ENCODE results near the gene NHLRC3.
A peak's percentile ranks its signal among the peaks of the same experiment; 100 is the strongest.
"Not testable (repeated sequence)": the region's sequence is repeated elsewhere in the genome, so short reads cannot be mapped to it uniquely, and the experiment has no call there.

NHLRC3 gene

DNA sequence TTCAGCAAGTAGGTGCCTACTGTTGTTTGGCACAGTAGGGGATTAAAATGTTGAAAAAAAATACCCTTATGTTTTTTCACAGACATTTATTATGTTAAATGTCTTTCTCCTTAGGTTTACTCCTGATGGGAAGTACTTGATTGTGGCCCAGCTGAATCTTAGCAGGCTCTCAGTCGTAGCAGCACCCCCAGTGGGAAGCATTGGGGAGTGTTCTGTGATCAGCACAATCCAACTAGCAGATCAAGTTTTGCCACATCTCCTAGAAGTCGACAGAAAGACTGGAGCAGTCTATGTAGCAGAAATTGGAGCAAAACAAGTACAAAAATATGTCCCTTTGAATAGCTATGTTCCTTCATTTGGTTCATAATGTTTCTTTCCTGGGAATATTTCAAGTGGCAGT is 9.3 kb downstream of the NHLRC3 start:
- DNase-seq = no peak

DNA sequence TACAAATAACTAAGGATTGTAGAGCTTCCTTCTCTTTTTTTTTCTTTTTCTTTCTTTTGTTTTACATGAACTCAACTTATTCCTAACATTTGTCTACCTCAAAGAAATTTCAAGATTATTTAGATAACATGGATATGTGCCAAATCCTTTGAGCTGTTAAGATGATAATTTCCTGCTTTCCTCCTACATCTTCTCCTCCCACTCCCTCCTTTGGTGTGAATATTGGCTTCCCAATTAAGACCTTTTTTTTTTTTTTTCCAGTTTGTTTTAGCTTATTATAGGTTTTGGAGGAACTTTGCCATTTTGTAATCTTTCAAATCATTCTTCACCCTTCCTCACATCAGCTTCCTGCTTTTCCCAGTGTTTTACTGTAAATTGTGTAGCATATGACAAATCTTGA is 10.6 kb downstream of the NHLRC3 start:
- DNase-seq = no peak

DNA sequence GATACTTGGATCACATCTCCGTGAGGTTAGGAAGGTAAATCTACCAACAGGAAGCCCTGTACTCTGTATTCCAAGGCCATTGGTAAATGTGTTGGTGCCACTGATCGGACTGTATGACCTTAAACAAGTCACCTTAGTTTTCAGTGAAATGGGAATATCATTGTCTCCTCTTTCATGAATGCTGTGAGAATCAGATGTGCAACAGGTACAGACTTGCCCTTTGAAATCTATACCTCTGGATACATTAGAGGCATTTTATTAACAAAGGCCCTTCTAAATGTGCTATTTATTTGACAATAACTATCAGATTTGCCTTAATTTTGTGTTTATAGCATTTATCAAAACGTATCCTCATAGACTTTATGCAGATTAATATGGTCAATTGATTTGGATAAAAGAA is 11.0 kb downstream of the NHLRC3 start:
- DNase-seq = no peak

DNA sequence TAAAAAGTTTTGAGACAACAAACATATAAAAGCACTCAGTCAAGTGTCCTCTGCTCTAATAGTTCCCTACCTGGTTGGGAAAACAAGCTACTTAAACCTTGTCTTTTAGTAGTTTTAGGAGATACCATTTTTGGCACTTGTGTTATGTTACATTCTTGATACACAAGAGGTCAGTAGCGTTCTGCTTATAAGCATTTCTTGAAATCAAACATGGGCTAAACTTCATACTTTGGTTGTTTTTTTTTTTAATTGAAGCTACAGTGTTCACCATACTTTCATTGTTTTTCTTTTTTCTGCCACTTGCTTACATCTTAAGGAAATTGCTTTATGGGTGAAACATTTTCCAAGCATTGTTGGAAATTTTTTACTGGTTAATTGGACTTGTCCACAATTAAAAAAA is 12.9 kb downstream of the NHLRC3 start:
- DNase-seq = peak; percentile 36

DNA sequence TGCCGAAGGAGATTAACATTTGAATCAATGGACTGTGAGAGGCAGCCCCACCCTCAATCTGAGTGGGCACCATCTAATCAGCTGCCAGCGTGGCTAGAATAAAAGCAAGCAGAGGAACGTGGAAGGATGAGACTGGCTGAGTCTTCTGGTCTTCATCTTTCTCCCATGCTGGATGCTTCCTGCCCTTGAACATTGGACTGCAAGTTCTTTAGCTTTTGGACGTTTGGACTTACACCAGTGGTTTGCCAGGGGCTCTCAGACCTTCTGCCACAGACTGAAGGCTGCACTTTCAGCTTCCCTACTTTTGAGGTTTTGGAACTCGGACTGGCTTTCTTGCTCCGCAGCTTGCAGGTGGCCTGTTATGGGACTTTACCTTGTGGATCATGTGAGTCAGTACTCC is 14.7 kb downstream of the NHLRC3 start:
- no peak for DNase-seq

DNA sequence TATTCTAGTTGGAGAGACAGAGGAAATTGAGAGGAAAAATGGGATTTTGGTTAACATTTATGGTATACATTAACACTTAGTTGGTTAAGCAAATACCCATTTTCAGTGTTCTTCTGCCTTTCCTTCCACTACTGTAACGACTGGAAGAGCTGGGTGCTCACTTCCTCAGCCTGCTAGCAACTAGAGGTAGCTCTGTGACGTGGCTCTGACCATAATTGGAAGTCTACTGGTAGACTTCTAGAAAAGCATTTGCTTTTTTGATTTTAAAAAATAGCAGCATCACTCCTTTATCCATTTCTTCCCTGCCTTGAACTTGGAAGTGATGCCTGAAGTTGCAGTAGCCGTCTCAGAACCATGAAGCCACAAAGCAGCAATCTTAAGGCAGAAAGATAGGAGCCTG is 15.9 kb downstream of the NHLRC3 start:
- DNase-seq = no peak

DNA sequence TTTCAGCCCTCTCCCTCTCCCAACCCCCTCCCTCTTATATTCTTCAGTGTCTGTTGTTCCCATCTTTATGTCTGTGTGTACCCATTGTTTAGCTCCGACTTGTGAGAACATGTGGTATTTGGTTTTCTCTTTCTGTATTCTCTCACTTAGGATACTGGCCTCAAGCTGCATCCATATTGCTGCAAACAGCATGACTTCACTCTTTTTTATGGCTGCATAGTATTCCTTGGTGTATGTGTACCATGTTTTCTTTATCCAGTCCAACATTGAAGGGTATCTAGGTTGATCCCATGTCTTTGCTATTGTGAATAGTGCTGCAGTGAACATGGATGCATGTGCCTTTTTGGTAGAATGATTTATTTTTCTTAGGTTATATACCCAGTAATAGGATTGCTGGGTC is 17.8 kb downstream of the NHLRC3 start:
- DNase-seq = no peak

DNA sequence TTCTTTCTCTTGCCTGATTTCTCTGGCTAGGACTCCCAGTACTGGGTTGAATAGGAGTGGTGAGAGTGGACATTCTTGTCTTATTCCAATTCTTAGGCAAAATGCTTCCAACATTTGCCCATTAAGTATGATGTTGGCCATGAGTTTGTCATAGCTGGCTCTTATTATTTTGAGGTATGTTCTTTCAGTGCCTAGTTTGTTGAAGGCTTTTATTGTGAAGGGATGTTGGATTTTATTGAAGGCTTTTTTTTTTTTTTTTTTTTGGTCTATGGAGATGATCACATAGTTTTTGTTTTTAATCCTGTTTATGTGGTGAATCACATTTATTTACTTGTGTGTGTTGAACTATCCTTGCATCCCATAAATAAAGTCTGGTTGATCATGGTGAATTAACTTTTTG is 19.8 kb downstream of the NHLRC3 start:
- no peak for DNase-seq

DNA sequence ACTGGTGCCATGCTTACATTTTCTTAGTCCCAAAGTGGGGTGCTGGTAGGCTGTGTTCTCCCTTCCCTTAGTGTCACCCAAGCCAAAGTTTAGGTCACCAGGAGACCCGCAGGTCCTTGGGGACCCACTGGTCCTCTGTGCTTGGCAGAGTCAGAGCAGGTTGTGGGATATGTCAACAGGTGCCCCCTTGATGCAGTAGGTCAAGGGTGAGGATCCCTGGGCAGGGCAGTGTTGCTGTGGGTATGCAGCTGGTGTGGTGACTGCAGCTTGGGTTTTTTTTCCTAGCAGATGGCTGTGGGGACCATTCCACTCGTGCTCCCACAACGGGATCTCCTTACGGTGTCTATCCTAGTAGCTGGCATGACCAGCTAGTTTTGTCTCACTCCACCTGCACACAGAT is 23.7 kb downstream of the NHLRC3 start:
- DNase-seq = no peak

DNA sequence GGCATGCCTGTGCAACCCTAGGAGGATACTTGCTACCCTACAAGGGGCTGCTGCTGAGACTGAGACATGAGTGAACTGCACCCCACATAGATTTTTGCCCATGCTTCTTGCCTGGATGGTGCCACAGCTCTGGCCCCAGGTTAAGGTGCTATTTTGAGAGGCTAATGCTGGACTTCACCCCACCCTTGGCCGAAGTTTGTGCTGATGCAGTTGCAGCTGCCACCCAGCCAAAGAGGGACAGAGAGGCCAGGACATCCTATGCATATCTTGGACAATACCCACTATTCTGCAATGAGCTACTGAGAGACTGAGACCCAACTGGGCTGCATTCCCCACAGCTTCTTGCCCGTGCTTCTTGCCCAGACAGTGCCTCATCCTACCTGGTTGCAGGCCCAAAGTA is 34.6 kb downstream of the NHLRC3 start:
- no peak for DNase-seq

DNA sequence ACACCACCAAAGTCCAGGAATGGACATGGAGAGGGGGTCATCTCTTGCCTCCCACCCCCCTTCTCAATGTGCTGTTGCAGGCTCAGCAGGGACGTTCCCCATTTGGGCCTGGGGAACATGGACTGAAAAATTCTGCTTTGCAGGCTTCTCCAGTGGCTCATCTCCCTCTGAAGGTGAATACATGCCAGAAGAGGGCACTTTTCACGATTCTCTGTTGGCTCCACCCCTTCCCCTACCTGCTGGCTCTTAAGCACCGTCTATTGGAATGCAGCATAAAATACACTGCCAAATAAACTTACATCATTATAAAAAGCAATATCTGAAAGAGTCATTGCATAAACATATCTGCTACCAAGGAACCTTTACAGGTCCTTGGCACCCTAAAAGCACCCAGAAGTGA is 35.7 kb downstream of the NHLRC3 start:
- DNase-seq = no peak

DNA sequence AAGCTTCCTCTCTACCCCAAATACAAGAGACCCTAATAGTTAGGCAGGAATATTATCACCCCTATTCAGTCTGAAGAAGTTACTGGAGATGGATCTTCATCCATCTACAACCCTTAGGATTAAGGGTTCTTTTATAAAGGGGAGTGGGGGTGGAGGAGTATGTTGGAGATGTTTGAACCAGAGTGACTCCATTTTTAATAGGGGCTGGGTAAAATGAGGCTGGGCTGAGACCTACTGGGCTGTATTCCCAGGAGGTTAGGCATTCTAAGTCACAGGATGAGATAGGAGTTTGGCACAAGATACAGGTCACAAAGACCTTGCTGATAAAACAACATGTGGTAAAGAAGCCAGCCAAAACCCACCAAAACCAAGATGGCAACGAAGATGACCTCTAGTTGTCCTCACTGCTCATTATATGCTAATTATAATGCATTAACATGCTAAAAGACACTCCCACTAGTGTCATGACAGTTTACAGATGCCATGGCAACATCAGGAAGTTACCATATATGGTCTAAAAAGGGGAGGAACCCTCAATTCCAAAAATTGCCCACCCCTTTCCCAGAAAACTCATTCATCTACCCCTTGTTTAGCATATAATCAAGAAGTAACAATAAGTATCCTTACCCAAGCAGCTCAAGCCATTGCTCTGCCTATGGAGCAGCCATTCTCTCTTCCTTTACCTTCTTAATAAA is 48.1 kb downstream of the NHLRC3 start:
- not testable (repeated sequence) for DNase-seq

DNA sequence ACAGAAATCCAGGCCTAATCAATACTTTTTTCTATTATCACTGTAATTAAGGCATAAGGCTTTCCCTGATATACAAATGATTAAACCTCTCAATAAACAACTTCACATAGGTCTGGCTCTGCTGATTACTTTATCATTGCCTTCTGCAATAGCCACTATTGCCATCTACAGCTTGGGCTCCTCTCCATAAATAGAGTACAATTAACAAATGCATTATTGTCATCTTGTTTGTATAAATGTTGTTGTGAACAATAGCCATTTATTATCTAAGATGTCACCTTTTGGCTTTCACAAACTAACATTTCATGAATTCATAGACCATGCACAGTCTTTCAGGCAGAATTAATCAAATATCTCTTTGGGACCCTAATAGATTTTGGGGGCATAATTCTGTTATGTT is 53.3 kb downstream of the NHLRC3 start:
- no peak for DNase-seq

DNA sequence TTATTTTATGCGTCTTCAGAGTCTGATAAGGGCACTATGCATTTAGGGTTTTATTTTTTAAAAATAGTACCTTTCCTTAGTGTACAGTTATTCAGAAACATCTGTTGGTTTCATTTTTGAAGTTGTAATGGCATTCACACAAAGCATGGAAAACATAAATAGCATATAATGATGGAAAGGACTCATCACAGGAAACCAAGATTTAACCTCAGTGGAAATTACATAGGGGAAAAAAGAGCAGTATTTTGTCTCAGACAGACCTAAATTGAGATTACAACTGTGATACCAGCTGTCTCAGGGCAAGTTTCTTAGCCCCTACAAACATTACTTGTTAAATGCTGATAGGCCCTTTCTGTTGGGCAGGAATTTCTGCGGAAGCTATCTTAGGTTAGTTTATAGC is 57.2 kb downstream of the NHLRC3 start:
- DNase-seq = no peak

DNA sequence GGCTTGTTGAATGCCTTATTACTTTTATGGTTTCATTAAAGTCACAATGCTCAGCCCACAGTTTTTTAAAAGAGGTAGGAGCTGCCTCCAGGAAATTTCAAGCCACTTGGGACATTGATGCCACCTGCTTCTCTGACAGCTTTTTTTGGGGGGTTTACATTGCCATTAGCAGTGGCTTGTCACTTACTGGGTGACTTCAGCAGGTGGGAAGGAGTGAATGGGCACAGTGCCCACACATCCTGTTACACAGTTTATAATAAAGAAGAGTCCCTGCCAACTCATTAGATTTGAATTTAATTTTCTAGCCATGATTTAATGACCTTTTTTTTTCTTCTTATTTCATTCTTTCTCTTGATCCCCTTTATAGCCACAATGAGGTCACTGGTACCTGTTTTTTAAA is 61.0 kb downstream of the NHLRC3 start:
- no peak for DNase-seq

Measured in fibroblast of skin of right biceps (primary cell).